Natural killer cell treated with Interleukin-12 subunit alpha and Interleukin-12 subunit beta and Interleukin-15 and Interleukin-18, amount 100 ng/mL, for 72 hours (primary cell): ENCODE data around the gene SLC25A17. TPM values are rescaled to one million over a fixed set of nuclear protein-coding genes. Genes with fewer than 3 reads are reported as not detected.
"Not testable (repeated sequence)": the region's sequence is repeated elsewhere in the genome, so short reads cannot be mapped to it uniquely, and the experiment has no call there.

Experiments
- ATAC-seq, 2 donors: fragments of 150-1000 bp; cut with Tn5 transposase in 1 of 2; sonication (Bioruptor Pico), chemical (Tn5 transposase) in 1 of 2; 2 replicates each; pipeline ENCODE4 v1.10.0; 2021
- DNase-seq: peaks from one replicate; pipeline ENCODE4 v3.0.0; 2022; ENCODE audit warnings: low spot score
- H3K27ac Mint-ChIP-seq, 2 donors: 1 replicate in 1 of 2; 2 replicates in 1 of 2; pipeline ENCODE4 v1.8.0; 2022; ENCODE audit warnings: mixed read lengths in 2 of 2, mild to moderate bottlenecking in 1 of 2, moderate library complexity in 1 of 2
- H3K27me3 Mint-ChIP-seq, 2 donors: 1 replicate in 1 of 2; 2 replicates in 1 of 2; pipeline ENCODE4 v1.8.0; 2022; ENCODE audit warnings: mixed read lengths in 2 of 2
- H3K36me3 Mint-ChIP-seq: one replicate; pipeline ENCODE4 v1.8.0; 2022; ENCODE audit warnings: mixed read lengths
- H3K4me1 Mint-ChIP-seq, 2 donors: 1 replicate in 1 of 2; 2 replicates in 1 of 2; pipeline ENCODE4 v1.8.0; 2022; ENCODE audit warnings: low read depth in 2 of 2, mixed read lengths in 2 of 2, mild to moderate bottlenecking in 1 of 2
- H3K4me3 Mint-ChIP-seq: one replicate; pipeline ENCODE4 v1.8.0; 2022; ENCODE audit warnings: mixed read lengths
- H3K9me3 Mint-ChIP-seq: 2 replicates; pipeline ENCODE4 v1.8.0; 2022; ENCODE audit warnings: mixed read lengths
- total RNA-seq, 2 donors: library from RNA; stranded (reverse); gene quantifications; one replicate each; pipeline ENCODE4 v1.2.3, GENCODE V29; 2022

The SLC25A17 gene
- total RNA-seq, 2 donors from 2014 or later = 31.0 to 39.1 TPM

DNA sequence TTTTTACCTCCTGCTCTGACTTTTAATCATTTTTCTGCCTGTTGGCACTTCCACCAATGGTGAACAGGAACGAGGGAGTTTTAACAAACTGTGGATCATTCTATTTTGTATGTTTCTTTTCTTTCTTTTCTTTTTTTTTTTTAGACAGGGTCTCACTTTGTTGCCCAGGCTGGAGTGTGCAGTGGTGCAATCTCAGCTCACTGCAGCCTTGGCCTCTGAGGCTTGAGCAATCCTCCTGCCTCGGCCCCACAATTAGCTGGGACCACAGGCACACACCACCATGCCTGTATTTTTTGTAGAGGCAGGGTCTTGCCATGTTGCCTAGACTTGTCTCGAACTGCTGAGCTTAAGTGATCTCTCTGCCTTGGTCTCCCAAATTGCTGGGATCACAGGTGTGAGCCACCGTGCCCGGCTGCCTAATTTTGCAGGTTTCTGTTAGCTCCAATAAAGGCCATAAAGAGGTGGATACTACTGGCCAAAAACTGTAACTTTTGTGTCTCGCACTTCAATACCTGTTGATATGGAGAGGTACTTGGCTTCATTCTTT, 59.8 kb downstream of the SLC25A17 start:
- ATAC-seq (no peak), DNase-seq (no peak)
- Mint-ChIP-seq H3K4me1 (no peaks in the 10 kb centered on the region), H3K36me3 (no peaks in the 10 kb centered on the region), H3K27ac (no peak overlapping the region), H3K9me3 (no peaks in the 10 kb centered on the region), H3K27me3 (no peaks in the 10 kb centered on the region), H3K4me3 (no peak overlapping the region)

DNA sequence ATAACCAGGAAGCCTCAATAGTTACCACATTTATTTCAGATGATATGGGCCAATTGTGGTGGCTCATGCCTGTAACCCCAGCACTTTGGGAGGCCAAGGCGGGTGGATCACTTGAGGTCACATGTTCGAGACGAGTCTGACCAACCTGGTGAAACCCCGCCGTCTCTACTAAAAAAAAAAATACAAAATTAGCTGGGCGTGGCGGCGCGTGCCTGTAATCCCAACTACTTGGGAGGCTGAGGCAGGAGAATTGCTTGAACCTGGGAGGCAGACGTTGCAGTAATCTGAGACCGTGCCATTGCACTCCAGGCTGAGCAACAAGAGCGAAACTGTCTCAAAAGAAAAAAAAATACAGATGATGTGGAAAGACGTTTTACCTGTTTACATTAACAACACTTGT, 60.3 kb downstream of the SLC25A17 start:
- not testable (repeated sequence) for H3K4me1 Mint-ChIP-seq, H3K27ac Mint-ChIP-seq, H3K27me3 Mint-ChIP-seq, H3K36me3 Mint-ChIP-seq, H3K9me3 Mint-ChIP-seq, ATAC-seq, DNase-seq, H3K4me3 Mint-ChIP-seq

DNA sequence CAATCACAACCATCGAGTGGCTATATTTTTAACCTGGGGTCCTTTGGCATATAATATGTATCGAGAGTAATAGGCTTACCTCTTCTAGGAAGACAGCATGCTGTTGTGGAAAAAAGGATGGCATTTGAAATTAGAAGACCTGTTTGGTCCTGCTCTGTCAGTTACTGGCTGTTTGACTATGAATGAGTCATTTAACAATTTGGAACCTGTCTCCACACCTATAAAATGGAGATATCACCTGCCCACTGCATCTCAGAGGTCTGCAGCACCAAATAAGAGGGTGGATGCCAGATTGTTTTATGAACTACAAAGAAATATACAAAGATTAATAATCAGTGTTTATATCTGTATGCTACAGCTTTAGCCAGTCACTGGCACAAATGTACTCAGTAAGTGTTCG, 60.8 kb downstream of the SLC25A17 start:
- no peaks in the 10 kb centered on the region for H3K27me3 Mint-ChIP-seq
- no peaks in the 10 kb centered on the region for H3K36me3 Mint-ChIP-seq
- H3K4me1 Mint-ChIP-seq = no peaks in the 10 kb centered on the region
- H3K4me3 Mint-ChIP-seq = no peak overlapping the region
- ATAC-seq = no peak
- no peak overlapping the region for H3K27ac Mint-ChIP-seq
- DNase-seq = no peak
- no peaks in the 10 kb centered on the region for H3K9me3 Mint-ChIP-seq

DNA sequence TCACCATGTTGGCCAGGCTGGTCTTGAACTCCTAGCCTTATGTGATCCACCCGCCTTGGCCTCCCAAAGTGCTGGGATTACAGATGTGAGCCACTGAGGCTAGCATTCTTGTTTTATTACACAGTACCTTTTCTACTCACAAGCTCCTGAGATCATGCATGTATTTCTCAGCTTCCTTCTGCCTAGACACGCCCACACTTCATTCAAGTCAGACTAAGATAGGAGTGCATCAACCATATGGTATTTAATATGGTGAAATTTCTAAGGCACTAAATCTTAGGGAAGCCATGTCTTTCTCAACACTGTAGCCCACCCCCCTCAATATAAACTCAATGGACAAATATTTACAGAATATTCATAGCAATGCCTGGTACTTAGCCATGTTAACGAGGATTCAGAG, 62.1 kb downstream of the SLC25A17 start:
- ATAC-seq (no peak), DNase-seq (no peak)
- no peaks in the 10 kb centered on the region for H3K36me3 Mint-ChIP-seq
- peaks cover 0 to under 1% of the 10 kb centered on the region in 2 donors for H3K27me3 Mint-ChIP-seq
- no peaks in the 10 kb centered on the region for H3K4me1 Mint-ChIP-seq
- no peaks in the 10 kb centered on the region for H3K9me3 Mint-ChIP-seq
- H3K27ac Mint-ChIP-seq = no peak overlapping the region
- H3K4me3 Mint-ChIP-seq = no peak overlapping the region

DNA sequence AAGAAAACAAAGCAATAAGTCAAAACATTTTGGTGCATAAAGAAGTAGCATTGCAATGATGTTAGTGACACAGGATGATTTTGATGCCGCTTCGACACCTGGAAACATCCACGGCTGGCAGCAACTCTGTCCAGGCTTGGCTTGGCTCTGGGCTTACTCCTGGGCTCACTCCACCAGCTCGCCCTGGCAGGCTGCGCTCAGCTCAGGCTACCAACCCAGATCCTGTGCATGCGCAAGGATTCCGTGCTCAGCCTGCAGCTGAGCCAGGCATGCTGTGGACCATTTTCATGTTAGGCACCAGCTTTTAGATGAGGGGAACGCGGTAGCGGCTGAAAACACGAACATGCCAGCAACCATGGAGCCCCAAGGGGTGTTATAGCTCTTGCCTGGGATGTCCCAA, 66.0 kb downstream of the SLC25A17 start:
- DNase-seq (no peak), ATAC-seq (peak in 1 of 2 donors; percentile 43)
- H3K9me3 Mint-ChIP-seq = no peaks in the 10 kb centered on the region
- peaks cover 0 to 4% of the 10 kb centered on the region in 2 donors for H3K27me3 Mint-ChIP-seq
- no peak overlapping the region for H3K4me3 Mint-ChIP-seq
- no peaks in the 10 kb centered on the region for H3K4me1 Mint-ChIP-seq
- no peak overlapping the region for H3K27ac Mint-ChIP-seq
- H3K36me3 Mint-ChIP-seq = no peaks in the 10 kb centered on the region

DNA sequence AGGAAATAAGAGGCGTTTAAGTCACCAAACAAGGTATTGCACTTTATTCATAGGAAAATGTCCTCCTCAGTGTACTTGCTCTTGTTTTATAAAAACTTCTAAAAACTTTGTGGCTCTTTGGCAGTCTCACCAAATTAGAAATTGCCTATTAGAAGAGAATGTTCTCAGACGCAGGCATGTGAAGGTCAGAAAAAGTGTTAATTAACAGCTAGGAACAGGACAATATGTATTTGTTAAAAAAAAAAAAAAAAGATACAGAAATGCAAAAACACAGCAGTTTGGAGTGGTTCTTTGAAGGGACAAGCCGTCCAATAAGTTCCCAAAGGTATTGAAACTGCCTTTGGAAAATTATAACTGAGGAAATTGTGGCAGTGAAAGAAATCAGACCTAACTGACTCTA, 67.9 kb downstream of the SLC25A17 start:
- ATAC-seq (no peak), DNase-seq (no peak)
- H3K27ac Mint-ChIP-seq = no peak overlapping the region
- no peaks in the 10 kb centered on the region for H3K4me1 Mint-ChIP-seq
- H3K27me3 Mint-ChIP-seq = peaks cover 0 to 6% of the 10 kb centered on the region in 2 donors
- H3K36me3 Mint-ChIP-seq = no peaks in the 10 kb centered on the region
- no peak overlapping the region for H3K4me3 Mint-ChIP-seq
- H3K9me3 Mint-ChIP-seq = no peaks in the 10 kb centered on the region

DNA sequence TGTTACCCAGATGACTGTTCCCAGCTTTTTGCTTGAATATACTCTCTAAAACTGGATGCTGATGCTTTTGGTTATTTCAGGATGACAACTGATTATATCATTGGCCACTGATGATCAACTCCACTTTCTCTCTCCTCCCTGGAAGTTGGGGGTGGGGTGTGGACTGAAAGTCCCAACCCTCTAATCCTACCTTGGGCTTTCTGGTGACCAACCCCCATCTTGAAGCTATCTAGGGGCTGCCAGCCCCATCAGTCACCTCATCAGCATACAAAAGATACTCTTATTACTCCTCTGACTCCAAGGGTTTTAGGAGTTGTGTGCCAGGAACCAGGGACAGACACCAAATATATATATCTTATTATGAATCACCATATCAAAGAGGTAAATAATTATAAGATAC, 69.3 kb downstream of the SLC25A17 start:
- Mint-ChIP-seq H3K4me1 (no peaks in the 10 kb centered on the region), H3K36me3 (no peaks in the 10 kb centered on the region), H3K4me3 (no peak overlapping the region), H3K27ac (no peak overlapping the region), H3K27me3 (peaks cover 0 to 6% of the 10 kb centered on the region in 2 donors), H3K9me3 (no peaks in the 10 kb centered on the region)
- ATAC-seq = no peak
- no peak for DNase-seq

DNA sequence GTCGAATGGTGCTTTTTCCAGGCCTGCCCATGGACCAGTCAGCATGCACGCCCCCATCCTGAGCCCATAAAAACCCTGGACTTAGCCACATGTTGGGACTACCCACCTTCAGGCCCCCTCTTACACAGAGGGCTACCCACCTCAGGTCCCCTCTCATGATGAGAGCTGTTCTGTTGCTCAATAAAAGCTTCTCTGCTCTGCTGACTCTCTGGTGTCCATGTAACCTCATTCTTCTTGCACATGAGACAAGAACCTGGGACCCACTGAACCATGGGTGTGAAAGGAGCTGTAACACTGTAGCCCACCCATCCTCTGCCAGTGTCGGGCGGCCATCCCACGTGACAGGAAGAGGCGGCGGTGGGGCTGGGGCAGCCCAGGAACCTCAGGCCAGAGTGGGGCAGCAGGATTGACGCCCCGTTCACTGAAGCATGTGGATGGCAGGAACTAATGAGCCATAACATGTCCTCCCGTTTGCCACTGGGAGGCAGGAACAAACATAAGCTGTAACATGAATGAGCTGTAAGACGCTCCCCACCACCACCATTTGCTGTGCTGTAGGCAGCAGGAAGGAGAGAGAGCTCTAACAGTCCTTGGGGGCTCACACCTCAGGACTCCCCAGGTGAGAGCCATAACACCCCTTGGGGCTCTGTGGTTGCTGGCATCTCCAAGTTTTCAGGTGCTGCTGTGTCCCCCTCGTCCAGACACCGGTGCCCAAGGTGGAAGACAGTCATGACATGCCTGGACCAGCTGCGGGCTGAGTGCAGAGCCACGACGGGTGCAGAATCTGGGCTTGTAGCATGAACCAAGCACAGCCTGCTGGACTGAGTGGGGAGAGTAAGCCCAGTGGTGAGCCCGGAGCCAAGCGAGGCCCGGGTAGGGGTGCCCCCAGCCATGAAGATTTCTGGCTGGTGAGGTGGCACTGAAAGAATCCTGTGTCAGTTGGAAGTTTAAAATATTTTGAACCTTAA, 70.5 kb downstream of the SLC25A17 start:
- no peak for DNase-seq
- Mint-ChIP-seq H3K27ac (no peak overlapping the region), H3K4me3 (no peak overlapping the region), H3K9me3 (no peaks in the 10 kb centered on the region), H3K36me3 (no peaks in the 10 kb centered on the region), H3K4me1 (no peaks in the 10 kb centered on the region), H3K27me3 (peaks cover 0 to 6% of the 10 kb centered on the region in 2 donors)
- ATAC-seq = no peak

DNA sequence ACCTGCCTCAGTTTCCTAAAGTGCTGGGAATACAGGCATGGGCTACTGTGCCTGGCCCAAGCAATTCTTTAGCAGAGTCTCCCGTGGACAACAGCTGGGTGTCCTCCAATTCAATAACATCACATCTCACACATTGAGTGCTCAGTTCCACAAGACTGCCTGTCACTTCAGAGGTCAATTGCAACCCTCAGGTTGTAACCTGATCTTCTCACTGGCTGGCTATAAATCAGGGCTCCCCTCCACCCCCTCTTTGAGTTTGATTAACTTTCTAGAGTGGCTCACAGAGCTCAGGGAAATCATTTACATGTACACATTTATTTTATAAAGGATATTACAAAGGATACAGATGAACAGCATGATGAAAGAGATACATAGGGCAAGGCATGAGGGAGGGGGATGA, 71.8 kb downstream of the SLC25A17 start:
- ATAC-seq = no peak
- Mint-ChIP-seq H3K4me1 (no peaks in the 10 kb centered on the region), H3K27ac (no peak overlapping the region), H3K27me3 (peaks cover 0 to 6% of the 10 kb centered on the region in 2 donors), H3K4me3 (no peak overlapping the region), H3K9me3 (no peaks in the 10 kb centered on the region), H3K36me3 (no peaks in the 10 kb centered on the region)
- no peak for DNase-seq

DNA sequence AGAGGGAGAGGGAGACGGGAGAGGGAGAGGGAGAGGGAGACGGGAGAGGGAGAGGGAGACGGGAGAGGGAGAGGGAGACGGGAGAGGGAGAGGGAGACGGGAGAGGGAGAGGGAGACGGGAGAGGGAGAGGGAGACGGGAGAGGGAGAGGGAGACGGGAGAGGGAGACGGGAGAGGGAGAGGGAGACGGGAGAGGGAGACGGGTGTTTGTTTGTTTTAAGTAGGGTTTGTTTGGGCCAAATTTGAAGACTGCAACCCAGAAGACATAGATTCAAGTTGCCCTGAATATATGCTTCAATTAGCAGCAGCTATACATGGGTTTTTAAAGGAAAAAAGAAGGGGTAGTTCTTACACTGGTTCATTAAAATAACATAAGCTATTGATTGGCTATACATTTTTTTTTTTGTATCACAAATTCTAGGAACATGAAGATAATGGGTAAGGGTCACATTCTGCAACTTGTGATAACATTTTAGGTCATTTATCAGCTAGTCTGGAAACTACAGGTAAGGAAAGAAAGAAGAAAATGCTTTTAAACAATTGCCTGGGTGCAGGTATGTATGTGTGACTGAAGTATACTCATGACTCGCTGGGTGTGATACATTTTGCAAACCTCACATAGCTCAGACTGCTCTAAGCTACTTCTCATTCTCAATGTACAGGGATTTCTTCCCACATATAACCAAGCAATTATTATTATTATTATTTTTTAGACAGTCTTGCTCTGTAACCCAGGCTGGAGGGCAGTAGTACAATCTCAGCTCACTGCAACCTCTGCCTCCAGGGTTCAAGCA, 72.5 kb downstream of the SLC25A17 start:
- H3K4me1 Mint-ChIP-seq = no peaks in the 10 kb centered on the region

DNA sequence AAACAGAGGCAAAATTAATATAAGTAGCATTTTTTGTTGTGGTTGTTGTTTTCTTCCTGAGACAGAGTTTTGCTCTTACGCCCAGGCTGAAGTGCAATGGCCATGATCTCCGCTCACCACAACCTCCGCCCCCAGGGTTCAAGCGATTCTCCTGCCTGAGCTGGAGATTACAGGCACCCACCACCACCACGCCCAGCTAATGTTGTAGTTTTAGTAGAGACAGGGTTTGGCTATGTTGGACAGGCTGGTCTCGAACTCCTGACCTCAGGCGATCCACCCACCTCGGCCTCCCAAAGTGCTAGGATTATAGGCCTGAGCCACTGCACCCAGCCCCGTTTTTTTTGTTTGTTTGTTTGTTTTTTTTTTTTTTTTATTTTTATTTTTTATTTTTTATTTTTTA, 75.4 kb downstream of the SLC25A17 start:
- H3K27ac Mint-ChIP-seq = no peak overlapping the region
- H3K9me3 Mint-ChIP-seq = no peaks in the 10 kb centered on the region
- no peak for ATAC-seq
- H3K36me3 Mint-ChIP-seq = no peaks in the 10 kb centered on the region
- H3K4me1 Mint-ChIP-seq = no peaks in the 10 kb centered on the region
- no peak overlapping the region for H3K4me3 Mint-ChIP-seq
- H3K27me3 Mint-ChIP-seq = peaks cover 0 to 2% of the 10 kb centered on the region in 2 donors
- DNase-seq = no peak

More for the DNA sequence above, 72.5 kb downstream of the SLC25A17 start:
- Mint-ChIP-seq H3K9me3 (no peaks in the 10 kb centered on the region), H3K36me3 (no peaks in the 10 kb centered on the region), H3K27ac (no peak overlapping the region), H3K27me3 (peaks cover 0 to 2% of the 10 kb centered on the region in 2 donors), H3K4me3 (no peak overlapping the region)
- DNase-seq = no peak
- no peak for ATAC-seq

DNA sequence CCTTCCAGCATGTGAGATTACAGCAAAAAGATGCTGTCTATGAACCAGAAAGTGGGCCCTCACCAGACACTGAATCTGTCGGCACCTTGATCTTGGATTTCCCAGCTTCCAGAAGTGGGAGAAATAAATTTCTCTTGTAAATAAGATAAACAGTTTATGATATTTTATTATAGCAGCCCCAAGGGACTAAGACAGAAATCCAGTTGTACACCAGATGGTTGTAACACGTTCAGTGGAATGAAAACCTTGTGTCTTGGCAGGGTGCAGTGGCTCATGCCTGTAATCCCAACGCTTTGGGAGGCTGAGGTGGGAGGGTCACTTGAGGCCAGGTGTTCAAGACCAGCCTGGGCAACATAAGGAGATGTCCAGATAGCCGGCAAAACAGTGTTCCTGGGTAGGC, 78.0 kb downstream of the SLC25A17 start:
- H3K4me3 Mint-ChIP-seq = no peak overlapping the region
- no peaks in the 10 kb centered on the region for H3K4me1 Mint-ChIP-seq
- ATAC-seq (no peak), DNase-seq (no peak)
- no peaks in the 10 kb centered on the region for H3K36me3 Mint-ChIP-seq
- no peaks in the 10 kb centered on the region for H3K27me3 Mint-ChIP-seq
- H3K27ac Mint-ChIP-seq = no peak overlapping the region
- H3K9me3 Mint-ChIP-seq = no peaks in the 10 kb centered on the region

DNA sequence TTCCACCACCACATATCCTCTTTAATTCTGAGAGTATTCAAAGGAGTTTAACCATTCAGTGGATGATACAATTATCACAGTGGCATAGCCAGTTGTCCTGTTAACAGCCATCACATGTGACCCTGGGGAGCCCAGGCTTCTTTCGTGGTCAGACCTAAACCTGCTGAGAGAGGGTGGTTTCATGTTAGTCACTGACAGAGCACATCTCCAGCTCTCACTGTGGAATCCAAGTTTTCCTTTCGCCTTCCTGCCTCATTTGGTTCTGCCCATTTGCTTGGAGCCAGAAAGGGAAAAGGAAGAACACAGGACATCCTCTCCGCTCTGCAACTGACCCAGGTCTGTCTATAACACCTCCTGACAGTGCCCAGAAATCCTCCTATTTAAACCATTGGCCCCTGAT, 79.4 kb downstream of the SLC25A17 start:
- ATAC-seq = no peak
- H3K27me3 Mint-ChIP-seq = no peaks in the 10 kb centered on the region
- no peak overlapping the region for H3K27ac Mint-ChIP-seq
- H3K9me3 Mint-ChIP-seq = no peaks in the 10 kb centered on the region
- DNase-seq = no peak
- no peaks in the 10 kb centered on the region for H3K36me3 Mint-ChIP-seq
- no peak overlapping the region for H3K4me3 Mint-ChIP-seq
- no peaks in the 10 kb centered on the region for H3K4me1 Mint-ChIP-seq

DNA sequence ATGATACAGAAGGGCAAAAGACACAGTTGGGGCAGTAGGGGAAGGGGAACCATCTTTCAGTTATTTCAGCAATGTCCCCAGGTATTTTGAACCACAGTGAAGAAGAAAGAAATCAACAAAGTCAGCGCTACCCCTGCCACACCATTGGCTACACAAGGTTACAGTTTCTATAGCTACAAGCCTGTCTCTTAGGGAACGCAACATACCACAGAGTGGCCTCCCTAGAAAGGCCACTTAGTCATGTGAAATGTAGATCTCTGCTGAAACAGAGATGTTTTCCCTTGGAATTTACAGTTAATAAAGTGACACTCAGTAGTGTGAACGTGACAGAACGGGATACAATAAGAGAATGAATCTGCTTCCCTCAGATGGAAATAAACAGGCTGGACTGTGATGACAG, 85.2 kb downstream of the SLC25A17 start:
- ATAC-seq = no peak
- Mint-ChIP-seq H3K27me3 (no peaks in the 10 kb centered on the region), H3K27ac (no peak overlapping the region), H3K4me1 (peaks cover 0 to 4% of the 10 kb centered on the region in 2 donors), H3K9me3 (no peaks in the 10 kb centered on the region), H3K36me3 (no peaks in the 10 kb centered on the region), H3K4me3 (no peak overlapping the region)
- DNase-seq = no peak
